ENCODE data around the gene KRTAP21-3. TPM values are rescaled to one million over a fixed set of nuclear protein-coding genes. Genes with fewer than 3 reads are reported as not detected.

Gene KRTAP21-3
- total RNA-seq, 1 experiment from 2014 or later = not detected

DNA sequence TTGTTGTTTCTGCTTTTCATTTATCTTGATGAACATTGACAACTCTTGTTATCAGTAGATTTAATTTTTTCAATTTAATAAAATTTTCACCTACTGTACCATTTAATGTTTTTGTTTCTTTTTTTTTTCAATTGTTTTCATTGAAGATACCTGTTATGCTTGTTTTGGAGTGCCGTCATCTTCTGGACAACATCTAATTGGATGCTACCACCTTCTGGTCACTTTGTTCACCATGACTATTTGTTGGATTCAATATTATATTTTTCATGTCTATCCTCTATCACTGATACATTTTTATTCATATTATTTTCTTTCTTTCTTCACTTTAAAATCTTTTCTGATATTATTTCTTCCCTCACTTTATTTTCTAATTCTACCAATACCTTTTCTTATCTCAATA lies 14.4 kb upstream of the KRTAP21-3 start (continued):
- TF ChIP-seq, protein P1, sequence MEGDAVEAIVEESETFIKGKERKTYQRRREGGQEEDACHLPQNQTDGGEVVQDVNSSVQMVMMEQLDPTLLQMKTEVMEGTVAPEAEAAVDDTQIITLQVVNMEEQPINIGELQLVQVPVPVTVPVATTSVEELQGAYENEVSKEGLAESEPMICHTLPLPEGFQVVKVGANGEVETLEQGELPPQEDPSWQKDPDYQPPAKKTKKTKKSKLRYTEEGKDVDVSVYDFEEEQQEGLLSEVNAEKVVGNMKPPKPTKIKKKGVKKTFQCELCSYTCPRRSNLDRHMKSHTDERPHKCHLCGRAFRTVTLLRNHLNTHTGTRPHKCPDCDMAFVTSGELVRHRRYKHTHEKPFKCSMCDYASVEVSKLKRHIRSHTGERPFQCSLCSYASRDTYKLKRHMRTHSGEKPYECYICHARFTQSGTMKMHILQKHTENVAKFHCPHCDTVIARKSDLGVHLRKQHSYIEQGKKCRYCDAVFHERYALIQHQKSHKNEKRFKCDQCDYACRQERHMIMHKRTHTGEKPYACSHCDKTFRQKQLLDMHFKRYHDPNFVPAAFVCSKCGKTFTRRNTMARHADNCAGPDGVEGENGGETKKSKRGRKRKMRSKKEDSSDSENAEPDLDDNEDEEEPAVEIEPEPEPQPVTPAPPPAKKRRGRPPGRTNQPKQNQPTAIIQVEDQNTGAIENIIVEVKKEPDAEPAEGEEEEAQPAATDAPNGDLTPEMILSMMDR (IDR thresholded peaks at IDR 0.05 in 2 of 3, conservative IDR thresholded peaks at IDR 0.05 in 1 of 3; ENCODE audit: borderline replicate concordance in 1 of 3, insufficient read depth in 1 of 3, low read depth in 2 of 3, low read length in 2 of 3) = no peak
- TF ChIP-seq CEBPB (IDR thresholded peaks at IDR 0.05; ENCODE audit: low read depth) (no peak), RAD21 (IDR thresholded peaks at IDR 0.05; ENCODE audit: low read depth) (no peak)

- H3K4me2 ChIP-seq (ENCODE audit: low read length) = no peak overlapping the region
- intact Hi-C loops (cut with micrococcal nuclease) = no loop called here
- no peaks in the 10 kb centered on the region for H3K4me1 ChIP-seq (ENCODE audit: control insufficient read depth in 1 of 2, insufficient read depth in 2 of 2, low read length in 2 of 2)
- H3K9ac ChIP-seq (ENCODE audit: low read length) = no peak overlapping the region
- no peak overlapping the region for H3K4me3 ChIP-seq (replicated peaks in 1 of 2; ENCODE audit: low read depth in 1 of 2, low read length in 2 of 2)
- no peak overlapping the region for H3K27ac ChIP-seq (ENCODE audit: low read depth, low read length)
- H3K9me2 ChIP-seq (ENCODE audit: insufficient read depth) = no peaks in the 10 kb centered on the region
- CTCF ChIA-PET = no interaction called here
- ATAC-seq (no peak), DNase-seq (ENCODE audit: low read depth, low spot score) (no peak)
- H3K79me2 ChIP-seq (ENCODE audit: insufficient read depth, low read length) = no peaks in the 10 kb centered on the region
- POLR2A ChIA-PET = no interaction called here
- no peak overlapping the region for H2AFZ ChIP-seq (ENCODE audit: low read depth, low read length, poor library complexity, severe bottlenecking)
- no peak for TF ChIP-seq EGR1 (IDR thresholded peaks at IDR 0.05; ENCODE audit: low read depth)
- TF ChIP-seq ZFX (IDR thresholded peaks at IDR 0.05) = no peak
- no peak for TF ChIP-seq CBX3 (IDR thresholded peaks at IDR 0.05; ENCODE audit: low read depth)
- TF ChIP-seq POLR2AphosphoS5 (IDR thresholded peaks at IDR 0.05; ENCODE audit: low read depth, low read length) = no peak
- TF ChIP-seq ZNF274 (IDR thresholded peaks at IDR 0.05; ENCODE audit: low read depth, low read length) = no peak
- TF ChIP-seq, protein P2, sequence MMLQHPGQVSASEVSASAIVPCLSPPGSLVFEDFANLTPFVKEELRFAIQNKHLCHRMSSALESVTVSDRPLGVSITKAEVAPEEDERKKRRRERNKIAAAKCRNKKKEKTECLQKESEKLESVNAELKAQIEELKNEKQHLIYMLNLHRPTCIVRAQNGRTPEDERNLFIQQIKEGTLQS (IDR thresholded peaks at IDR 0.05) = no peak
- TF ChIP-seq, protein P3, sequence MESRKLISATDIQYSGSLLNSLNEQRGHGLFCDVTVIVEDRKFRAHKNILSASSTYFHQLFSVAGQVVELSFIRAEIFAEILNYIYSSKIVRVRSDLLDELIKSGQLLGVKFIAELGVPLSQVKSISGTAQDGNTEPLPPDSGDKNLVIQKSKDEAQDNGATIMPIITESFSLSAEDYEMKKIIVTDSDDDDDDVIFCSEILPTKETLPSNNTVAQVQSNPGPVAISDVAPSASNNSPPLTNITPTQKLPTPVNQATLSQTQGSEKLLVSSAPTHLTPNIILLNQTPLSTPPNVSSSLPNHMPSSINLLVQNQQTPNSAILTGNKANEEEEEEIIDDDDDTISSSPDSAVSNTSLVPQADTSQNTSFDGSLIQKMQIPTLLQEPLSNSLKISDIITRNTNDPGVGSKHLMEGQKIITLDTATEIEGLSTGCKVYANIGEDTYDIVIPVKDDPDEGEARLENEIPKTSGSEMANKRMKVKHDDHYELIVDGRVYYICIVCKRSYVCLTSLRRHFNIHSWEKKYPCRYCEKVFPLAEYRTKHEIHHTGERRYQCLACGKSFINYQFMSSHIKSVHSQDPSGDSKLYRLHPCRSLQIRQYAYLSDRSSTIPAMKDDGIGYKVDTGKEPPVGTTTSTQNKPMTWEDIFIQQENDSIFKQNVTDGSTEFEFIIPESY (IDR thresholded peaks at IDR 0.05; ENCODE audit: extremely low read depth, insufficient replicate concordance, low read length) = no peak
- TF ChIP-seq JUND (IDR thresholded peaks at IDR 0.05) = no peak
- no peak for TF ChIP-seq YY1 (IDR thresholded peaks at IDR 0.05; ENCODE audit: extremely low read depth, insufficient replicate concordance, low read depth, low read length)
- TF ChIP-seq SP1 (IDR thresholded peaks at IDR 0.05; ENCODE audit: low read depth) = no peak
- TF ChIP-seq CEBPB (IDR thresholded peaks at IDR 0.05; ENCODE audit: low read depth) = no peak
- TF ChIP-seq ELF1 (IDR thresholded peaks at IDR 0.05; ENCODE audit: borderline replicate concordance, low read depth) = no peak
- TF ChIP-seq SIN3A (IDR thresholded peaks at IDR 0.05; ENCODE audit: low read depth) = no peak
- TF ChIP-seq, protein P4, sequence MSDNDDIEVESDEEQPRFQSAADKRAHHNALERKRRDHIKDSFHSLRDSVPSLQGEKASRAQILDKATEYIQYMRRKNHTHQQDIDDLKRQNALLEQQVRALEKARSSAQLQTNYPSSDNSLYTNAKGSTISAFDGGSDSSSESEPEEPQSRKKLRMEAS (IDR thresholded peaks at IDR 0.05) = no peak
- TF ChIP-seq EZH2phosphoT487 (IDR thresholded peaks at IDR 0.05; ENCODE audit: borderline replicate concordance) = no peak
- TF ChIP-seq POLR2A (IDR thresholded peaks at IDR 0.05; ENCODE audit: borderline replicate concordance, extremely low read depth, insufficient read depth, insufficient read length) = no peak
- no peak for TF ChIP-seq FOSL1 (IDR thresholded peaks at IDR 0.05; ENCODE audit: low read depth)
- H3K9me3 ChIP-seq (ENCODE audit: control insufficient read depth in 1 of 2, insufficient read depth in 1 of 2, low read depth in 1 of 2, low read length in 2 of 2) = peaks cover 0 to 26% of the 10 kb centered on the region in 2 experiments; a peak in 3 of 4 replicates
- BruUV-seq (replicated peaks) = no TSS peak
- H4K20me1 ChIP-seq (ENCODE audit: insufficient read depth) = no peaks in the 10 kb centered on the region
- RAD21 ChIA-PET (ENCODE audit: low non-redundant PET in 1 of 2, low total read pairs in 2 of 2, uncharacterized antibody in 2 of 2, unreplicated experiment in 2 of 2) = no interaction called here
- H3K27me3 ChIP-seq (ENCODE audit: insufficient read depth, low read length) = no peaks in the 10 kb centered on the region
- no peaks in the 10 kb centered on the region for H3K36me3 ChIP-seq (ENCODE audit: control insufficient read depth in 1 of 2, insufficient read depth in 2 of 2, low read length in 2 of 2)
Measured at GRCh38 chr21:30726726-30727125, 8.1 kb upstream of the KRTAP21-3 start.

All from HCT116 (cell line).